ENCODE measurements around the gene GDF7. TPM values are rescaled to one million over a fixed set of nuclear protein-coding genes. Genes with fewer than 3 reads are reported as not detected.

The GDF7 gene
- total RNA-seq, result 11.6 TPM

DNA sequence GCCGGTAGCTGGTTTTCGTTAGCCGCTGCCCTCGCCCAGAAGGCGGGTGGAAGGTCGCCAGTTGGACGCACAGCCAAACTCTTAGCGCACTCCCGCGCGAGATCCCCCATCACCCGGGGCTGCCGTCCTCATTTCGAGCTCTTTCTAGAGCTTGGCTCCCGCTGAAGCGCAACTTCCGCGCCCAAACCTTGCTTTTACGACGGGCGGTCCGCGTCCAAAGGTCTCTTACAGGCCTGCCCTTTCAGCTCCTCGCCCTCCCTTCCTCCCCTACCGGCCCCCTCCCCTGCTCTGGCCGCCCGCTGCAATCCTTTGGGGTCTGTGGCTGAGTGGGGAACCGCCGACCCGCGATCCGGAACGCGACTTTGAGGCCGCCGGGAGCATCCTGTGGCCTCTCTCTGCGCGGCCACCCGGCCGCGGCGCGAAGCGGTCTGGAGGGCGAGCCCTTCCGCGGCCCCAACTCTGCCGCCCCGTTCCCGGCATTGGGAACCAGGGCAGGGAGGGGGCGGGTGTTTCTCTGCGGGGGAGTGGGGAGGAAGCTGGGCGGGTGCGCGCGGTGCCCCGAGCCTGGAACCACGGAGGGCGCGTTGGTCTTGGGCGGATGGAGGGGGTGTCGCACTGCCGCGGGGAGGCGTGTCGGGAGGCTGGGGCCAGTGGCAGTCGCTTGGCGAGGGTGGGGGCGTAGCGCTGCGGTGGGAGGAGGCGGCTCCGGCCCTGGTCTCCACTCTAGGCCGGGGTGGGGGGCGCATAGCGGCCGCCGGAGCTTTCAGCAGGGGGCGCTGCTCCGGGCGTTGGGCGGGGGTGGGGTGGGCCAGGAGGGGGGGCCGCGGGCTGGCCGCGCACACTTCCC, at the start of gene GDF7:
TSS of gene GDF7 (plus strand) at position 841 of the 847 bp plus-strand sequence. CDS start 96 bp downstream, outside the sequence.
- no peaks in the 10 kb centered on the region for H3K9me3 ChIP-seq
- peak within 1 kb of the TSS; percentile 95 to 96 for H3K27ac ChIP-seq
- TF ChIP-seq, protein P1, sequence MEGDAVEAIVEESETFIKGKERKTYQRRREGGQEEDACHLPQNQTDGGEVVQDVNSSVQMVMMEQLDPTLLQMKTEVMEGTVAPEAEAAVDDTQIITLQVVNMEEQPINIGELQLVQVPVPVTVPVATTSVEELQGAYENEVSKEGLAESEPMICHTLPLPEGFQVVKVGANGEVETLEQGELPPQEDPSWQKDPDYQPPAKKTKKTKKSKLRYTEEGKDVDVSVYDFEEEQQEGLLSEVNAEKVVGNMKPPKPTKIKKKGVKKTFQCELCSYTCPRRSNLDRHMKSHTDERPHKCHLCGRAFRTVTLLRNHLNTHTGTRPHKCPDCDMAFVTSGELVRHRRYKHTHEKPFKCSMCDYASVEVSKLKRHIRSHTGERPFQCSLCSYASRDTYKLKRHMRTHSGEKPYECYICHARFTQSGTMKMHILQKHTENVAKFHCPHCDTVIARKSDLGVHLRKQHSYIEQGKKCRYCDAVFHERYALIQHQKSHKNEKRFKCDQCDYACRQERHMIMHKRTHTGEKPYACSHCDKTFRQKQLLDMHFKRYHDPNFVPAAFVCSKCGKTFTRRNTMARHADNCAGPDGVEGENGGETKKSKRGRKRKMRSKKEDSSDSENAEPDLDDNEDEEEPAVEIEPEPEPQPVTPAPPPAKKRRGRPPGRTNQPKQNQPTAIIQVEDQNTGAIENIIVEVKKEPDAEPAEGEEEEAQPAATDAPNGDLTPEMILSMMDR (IDR thresholded peaks at IDR 0.05), result peak in 2 of 3 experiments; percentile 53 to 71
- no peaks in the 10 kb centered on the region for H3K27me3 ChIP-seq
- peak within 1 kb of the TSS; percentile 63 to 72 for H3K4me3 ChIP-seq
- intact Hi-C loops (cut with DNase I), result loop anchor here (1.0 to 5.0 kb wide), 4 partner anchors 9 to 156 kb away; partner anchors contain the start of genes HS1BP3 and LDAH
- peaks cover 13% of the 10 kb centered on the region in 2 donors for H3K36me3 ChIP-seq
- DNase-seq (ENCODE audit: low spot score in 2 of 2), result peak; percentile 69 to 94
- H3K4me1 ChIP-seq, result peaks cover 3 to 20% of the 10 kb centered on the region in 2 donors

DNA sequence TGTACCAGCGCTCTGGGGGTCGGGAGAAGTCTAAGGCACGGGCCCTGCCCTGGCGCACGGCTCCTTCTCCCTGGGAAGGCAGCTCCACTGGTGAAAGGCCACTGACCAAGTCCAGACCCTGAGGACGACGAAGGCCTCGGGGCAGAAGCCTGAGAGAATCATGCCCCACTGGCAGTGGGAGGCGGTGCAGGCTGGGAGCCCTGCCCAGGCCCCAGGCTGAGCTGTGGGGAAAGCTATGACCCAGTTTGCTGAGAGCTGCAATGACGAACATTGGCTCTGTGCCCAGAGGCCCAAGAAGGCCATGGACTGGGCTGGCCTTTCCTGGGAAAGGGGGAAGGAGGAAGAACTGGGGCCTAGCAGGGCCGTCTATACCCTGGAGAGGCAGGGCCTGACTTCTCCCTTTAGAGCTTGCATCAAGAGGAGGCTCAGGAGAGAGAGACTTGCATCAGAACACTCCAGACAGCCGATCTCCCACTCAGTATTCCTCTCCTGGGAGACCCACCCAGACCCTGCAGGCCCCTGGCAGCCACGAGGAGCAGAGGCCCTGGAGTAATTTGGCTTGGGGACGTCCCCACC, 49.0 kb upstream of the GDF7 start:
- Histone ChIP-seq H3K4me3 (peak overlapping the region in 1 of 2 donors; percentile 7), H3K4me1 (peaks cover 51 to 59% of the 10 kb centered on the region in 2 donors), H3K9me3 (no peaks in the 10 kb centered on the region), H3K27ac (peak overlapping the region; percentile 97 to 98), H3K27me3 (no peaks in the 10 kb centered on the region), H3K36me3 (peaks cover 23 to 32% of the 10 kb centered on the region in 2 donors)
- peak; percentile 94 to 99 for DNase-seq (ENCODE audit: low spot score in 2 of 2)
- intact Hi-C loops (cut with DNase I), result loop anchor here (1.0 kb wide), 3 partner anchors 16 to 174 kb away; no protein-coding TSS in a partner anchor
- TF ChIP-seq, protein P1 (IDR thresholded peaks at IDR 0.05), result peak; percentile 49 to 76 (median 54)

DNA sequence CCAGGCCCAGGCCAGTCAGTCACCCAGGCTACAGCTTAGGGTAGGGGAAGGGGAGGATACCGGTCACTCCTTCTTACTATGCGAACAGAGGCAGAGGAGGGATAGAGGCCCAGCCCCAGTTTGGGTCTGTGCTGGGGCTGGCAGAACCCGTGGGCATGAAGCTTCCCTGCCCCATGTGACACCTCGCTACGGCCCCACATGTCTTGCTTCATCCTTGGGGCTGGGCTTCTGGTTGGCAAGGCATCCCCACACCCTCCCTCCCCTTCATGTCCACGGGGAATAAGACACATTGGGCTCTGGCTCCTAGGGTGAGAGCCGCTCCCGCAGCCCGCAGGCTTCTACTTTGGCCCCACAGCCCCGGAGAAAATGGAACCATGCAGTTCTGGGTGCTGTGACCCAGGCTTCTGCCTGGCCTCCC, 48.5 kb upstream of the GDF7 start:
- Histone ChIP-seq H3K4me3 (peak overlapping the region in 1 of 2 donors; percentile 7), H3K27me3 (no peaks in the 10 kb centered on the region), H3K27ac (peak overlapping the region; percentile 97 to 98), H3K9me3 (no peaks in the 10 kb centered on the region), H3K4me1 (peaks cover 51 to 59% of the 10 kb centered on the region in 2 donors), H3K36me3 (peaks cover 28 to 37% of the 10 kb centered on the region in 2 donors)
- intact Hi-C loops (cut with DNase I), result loop anchor here (1.0 kb wide), 3 partner anchors 16 to 174 kb away; no protein-coding TSS in a partner anchor
- TF ChIP-seq, protein P1 (IDR thresholded peaks at IDR 0.05), result no peak
- DNase-seq (ENCODE audit: low spot score in 2 of 2), result peak; percentile 65 to 91

DNA sequence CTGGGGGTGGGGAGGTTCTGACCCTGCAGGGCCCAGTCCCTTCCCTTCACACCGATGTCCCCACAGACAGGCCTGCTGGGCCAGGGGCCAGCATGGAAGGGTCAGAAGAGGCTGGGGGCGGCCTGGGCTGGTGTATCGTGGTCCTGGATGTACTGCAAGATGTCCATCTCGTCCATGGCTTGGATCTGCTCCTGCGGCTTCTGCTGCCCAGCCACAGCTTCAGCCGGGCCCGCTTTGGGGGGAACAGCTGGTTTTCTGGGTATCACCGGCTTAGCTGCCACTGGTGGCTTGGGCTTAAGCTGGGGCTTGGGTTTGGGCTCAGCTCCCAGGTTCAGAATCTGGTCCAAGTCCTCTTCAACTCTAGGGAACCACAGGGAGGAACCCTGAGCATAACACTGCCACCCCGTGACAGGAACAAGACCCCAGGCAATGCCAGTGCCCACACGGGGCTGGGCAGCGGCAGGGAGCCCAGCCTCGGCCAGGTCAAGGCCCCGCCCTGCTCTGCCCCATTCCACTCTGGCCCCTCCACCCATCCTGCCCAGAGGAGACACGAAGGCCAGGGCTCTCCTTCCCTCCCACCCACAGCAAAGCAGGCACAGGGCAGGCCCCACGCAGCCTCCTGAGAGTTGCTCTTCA, 47.9 kb upstream of the GDF7 start:
- H3K4me3 ChIP-seq, result no peak overlapping the region
- intact Hi-C loops (cut with DNase I), result loop anchor here (1.0 kb wide), 3 partner anchors 15 to 175 kb away; no protein-coding TSS in a partner anchor
- peaks cover 51 to 59% of the 10 kb centered on the region in 2 donors for H3K4me1 ChIP-seq
- TF ChIP-seq, protein P1 (IDR thresholded peaks at IDR 0.05), result no peak
- H3K27ac ChIP-seq, result peak overlapping the region; percentile 97 to 98
- no peaks in the 10 kb centered on the region for H3K9me3 ChIP-seq
- DNase-seq (ENCODE audit: low spot score in 2 of 2), result peak in 1 of 2 donors; percentile 6
- H3K27me3 ChIP-seq, result no peaks in the 10 kb centered on the region
- H3K36me3 ChIP-seq, result peaks cover 33 to 42% of the 10 kb centered on the region in 2 donors

DNA sequence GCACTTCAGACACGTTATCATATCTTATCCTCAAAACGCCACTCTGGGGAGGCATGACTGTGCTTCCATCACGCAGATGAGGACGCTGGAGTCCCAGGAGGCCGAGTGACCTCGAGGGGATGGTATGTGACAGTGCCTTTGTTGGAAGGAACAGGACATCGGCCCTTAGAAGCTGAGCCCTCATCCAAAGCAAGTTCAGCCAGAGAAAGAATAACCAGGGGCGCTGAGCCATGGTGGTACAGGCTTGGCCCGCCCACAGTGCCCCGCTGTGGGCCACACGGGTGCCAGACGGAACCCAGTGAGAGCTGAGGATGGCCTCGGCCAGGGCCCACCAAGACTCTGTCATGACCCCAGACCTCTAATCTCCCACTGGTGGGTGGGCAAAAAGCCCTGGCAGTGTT, 47.3 kb upstream of the GDF7 start:
- intact Hi-C loops (cut with DNase I), result no loop called here
- Histone ChIP-seq H3K36me3 (peaks cover 39 to 48% of the 10 kb centered on the region in 2 donors), H3K9me3 (no peaks in the 10 kb centered on the region), H3K4me1 (peaks cover 47 to 54% of the 10 kb centered on the region in 2 donors), H3K27me3 (no peaks in the 10 kb centered on the region), H3K4me3 (no peak overlapping the region), H3K27ac (peak overlapping the region; percentile 97 to 98)
- DNase-seq (ENCODE audit: low spot score in 2 of 2), result peak; percentile 6 to 75
- TF ChIP-seq, protein P1 (IDR thresholded peaks at IDR 0.05), result no peak
